HG03469 (cell line): ENCODE results near the gene ZNF396.

Experiments
- ATAC-seq: cut with Tn5 transposase; IDR thresholded peaks from one replicate; pipeline ENCODE4 v1.9.1; 2021; ENCODE audit warnings: mild to moderate bottlenecking, moderate library complexity, moderate number of reproducible peaks; ENCODE audit not compliant: unreplicated experiment

ZNF396 gene

GRCh38 chr18:35343488-35343935, 33.6 kb downstream of the ZNF396 start:
- no peak for ATAC-seq

GRCh38 chr18:35337286-35337685, 39.9 kb downstream of the ZNF396 start:
- no peak for ATAC-seq

- no peak for ATAC-seq
Observed at GRCh38 chr18:35335866-35336265, 41.3 kb downstream of the ZNF396 start.

GRCh38 chr18:35334821-35335220, 42.3 kb downstream of the ZNF396 start:
- ATAC-seq, result no peak

- ATAC-seq, result no peak
Observed at GRCh38 chr18:35334212-35334611, 42.9 kb downstream of the ZNF396 start.

GRCh38 chr18:35331367-35332087, 45.6 kb downstream of the ZNF396 start:
- ATAC-seq, result no peak

- ATAC-seq, result no peak
Observed at GRCh38 chr18:35328868-35329267, 48.3 kb downstream of the ZNF396 start.

GRCh38 chr18:35326695-35327387, 50.3 kb downstream of the ZNF396 start:
- ATAC-seq, result no peak

GRCh38 chr18:35324926-35325655, 52.0 kb downstream of the ZNF396 start:
- no peak for ATAC-seq

GRCh38 chr18:35322486-35323458, 54.4 kb downstream of the ZNF396 start:
- no peak for ATAC-seq
